IMR-90 (cell line): Measurements from ENCODE around the gene PSMA4. TPM values are rescaled to one million over a fixed set of nuclear protein-coding genes. Genes with fewer than 3 reads are reported as not detected.

ENCODE experiments used
- ATAC-seq: fragments of 200-7000 bp; cut with Tn5 transposase; 2 replicates; pipeline ENCODE4 v1.9.1; 2020; ENCODE audit warnings: low read depth, mild to moderate bottlenecking, moderate library complexity
- BruUV-seq: library from RNA; stranded (reverse); fragments of 400-500 nt; replicated peaks from 2 replicates; lab custom pipeline; 2021; lab: Mats Ljungman, UMichigan
- CTCF ChIA-PET: fragments of 300-600 bp; formaldehyde crosslinking; extraction: SDS; loops from one replicate; lab custom pipeline; 2021; ENCODE audit warnings: antibody characterized with exemption; lab: Yijun Ruan, JAX
- POLR2A ChIA-PET: fragments of 300-600 bp; sonication (Branson Sonifier 250); formaldehyde crosslinking; loops from one replicate; lab custom pipeline; 2022; ENCODE audit warnings: antibody characterized with exemption; ENCODE audit not compliant: unreplicated experiment; lab: Charles Lee
- DNase-seq: peaks from one replicate; pipeline ENCODE4 v3.0.0; 2013
- H2AFZ ChIP-seq: replicated peaks from 2 replicates; pipeline ENCODE3; 2013; ENCODE audit warnings: low read length, mild to moderate bottlenecking; ENCODE audit not compliant: poor library complexity
- H2AK5ac ChIP-seq: 2 replicates; pipeline ENCODE4 v1.6.1; 2013; ENCODE audit warnings: low read depth, low read length, inconsistent platforms
- H2AK9ac ChIP-seq: replicated peaks from 2 replicates; pipeline ENCODE3; 2013; ENCODE audit warnings: mild to moderate bottlenecking, low read depth, low read length, moderate library complexity; ENCODE audit not compliant: poor library complexity
- H2BK120ac ChIP-seq: 2 replicates; pipeline ENCODE4 v1.6.1; 2013; ENCODE audit warnings: low read depth, low read length, inconsistent platforms
- H2BK15ac ChIP-seq: 3 replicates; pipeline ENCODE4 v1.6.1; 2013; ENCODE audit warnings: low read depth, low read length, inconsistent platforms
- H2BK20ac ChIP-seq: 2 replicates; pipeline ENCODE4 v1.6.1; 2013; ENCODE audit warnings: low read depth, mild to moderate bottlenecking, inconsistent platforms, low read length, moderate library complexity
- H2BK5ac ChIP-seq: 2 replicates; pipeline ENCODE4 v1.6.1; 2013; ENCODE audit warnings: mild to moderate bottlenecking, low read depth, low read length, inconsistent platforms; ENCODE audit not compliant: poor library complexity, severe bottlenecking
- H3K14ac ChIP-seq: replicated peaks from 2 replicates; pipeline ENCODE4 v1.6.1; 2013; ENCODE audit warnings: low read depth, low read length, inconsistent platforms
- H3K18ac ChIP-seq: 2 replicates; pipeline ENCODE4 v1.6.1; 2013; ENCODE audit warnings: low read depth, low read length, control low read depth
- H3K23ac ChIP-seq: 2 replicates; pipeline ENCODE4 v1.6.1; 2013; ENCODE audit warnings: low read depth, low read length, inconsistent platforms
- H3K27ac ChIP-seq: 2 replicates; pipeline ENCODE4 v1.5.1; 2013; ENCODE audit warnings: mild to moderate bottlenecking, control low read depth, low read length; ENCODE audit not compliant: insufficient read depth
- H3K27me3 ChIP-seq: 2 replicates; pipeline ENCODE4 v1.6.1; 2013; ENCODE audit warnings: low read length; ENCODE audit not compliant: control insufficient read depth, insufficient read depth
- H3K36me3 ChIP-seq: 2 replicates; pipeline ENCODE4 v1.6.1; 2013; ENCODE audit warnings: low read length, mixed read lengths; ENCODE audit not compliant: control insufficient read depth, insufficient read depth
- H3K4ac ChIP-seq: 2 replicates; pipeline ENCODE4 v1.6.1; 2013; ENCODE audit warnings: low read depth, low read length, inconsistent platforms
- H3K4me1 ChIP-seq: 2 replicates; pipeline ENCODE4 v1.6.1; 2013; ENCODE audit warnings: low read length, mixed read lengths; ENCODE audit not compliant: control insufficient read depth, insufficient read depth
- H3K4me2 ChIP-seq: 2 replicates; pipeline ENCODE4 v1.6.1; 2013; ENCODE audit warnings: low read depth, mild to moderate bottlenecking, control low read depth, low read length, moderate library complexity
- H3K4me3 ChIP-seq: 2 replicates; pipeline ENCODE4 v1.5.1; 2013; ENCODE audit warnings: low read depth, mild to moderate bottlenecking, control low read depth, low read length, moderate library complexity; ENCODE audit not compliant: insufficient read depth
- H3K56ac ChIP-seq: 2 replicates; pipeline ENCODE4 v1.6.1; 2013; ENCODE audit warnings: low read length, inconsistent platforms; ENCODE audit not compliant: insufficient read depth; ENCODE audit errors: extremely low read depth
- H3K79me1 ChIP-seq, 2 experiments: 2 replicates each; pipeline ENCODE4 v1.6.1; 2013; ENCODE audit warnings: low read length in 2 of 2, inconsistent platforms in 1 of 2, low read depth in 1 of 2
- H3K9ac ChIP-seq: 2 replicates; pipeline ENCODE4 v1.6.1; 2013; ENCODE audit warnings: low read depth, low read length, control low read depth
- H3K9me1 ChIP-seq: 2 replicates; pipeline ENCODE4 v1.6.1; 2013; ENCODE audit warnings: low read length, inconsistent platforms; ENCODE audit not compliant: insufficient read depth
- H3K9me3 ChIP-seq: 2 replicates; pipeline ENCODE4 v1.6.1; 2013; ENCODE audit warnings: low read length; ENCODE audit not compliant: control insufficient read depth, insufficient read depth
- H4K20me1 ChIP-seq: 2 replicates; pipeline ENCODE4 v1.6.1; 2013; ENCODE audit warnings: low read length, inconsistent platforms; ENCODE audit not compliant: insufficient read depth
- H4K5ac ChIP-seq: 2 replicates; pipeline ENCODE4 v1.6.1; 2013; ENCODE audit warnings: mild to moderate bottlenecking, low read depth, low read length, control low read depth
- H4K8ac ChIP-seq, 2 experiments: 2 replicates each; pipeline ENCODE4 v1.6.1; 2013; ENCODE audit warnings: low read depth in 2 of 2, low read length in 2 of 2, control low read depth in 1 of 2, inconsistent platforms in 1 of 2
- H4K91ac ChIP-seq: 2 replicates; pipeline ENCODE4 v1.6.1; 2013; ENCODE audit warnings: low read depth, low read length, inconsistent platforms; ENCODE audit not compliant: insufficient read depth
- BHLHE40 ChIP-seq: fragments of 150-350 bp; IDR thresholded peaks from 2 replicates; pipeline ENCODE4 v1.6.1; 2016; ENCODE audit warnings: mild to moderate bottlenecking, low read depth, low read length
- ELK1 ChIP-seq: fragments of 150-350 bp; IDR thresholded peaks from 2 replicates; pipeline ENCODE4 v1.6.1; 2016; ENCODE audit warnings: low read depth, mild to moderate bottlenecking, low read length, moderate library complexity, borderline replicate concordance
- POLR2A ChIP-seq: IDR thresholded peaks from 2 replicates; pipeline ENCODE4 v1.6.1; 2012; ENCODE audit warnings: mild to moderate bottlenecking, low read depth, low read length
- RAD21 ChIP-seq: IDR thresholded peaks from 2 replicates; pipeline ENCODE4 v1.6.1; 2012; ENCODE audit warnings: low read length, improper control_type of control experiment
- WGBS, 2 experiments: methylation state at CpG; one replicate each; pipeline versions ENCODE4 v1.1.5 to v1.1.7; 2013; ENCODE audit warnings: missing lambda C conversion rate in 2 of 2; ENCODE audit not compliant: insufficient read length in 1 of 2; ENCODE audit errors: extremely low coverage in 2 of 2; 5-methylcytosine and 5-hydroxymethylcytosine counted together
- dilution Hi-C: fragments of 300-500 bp; cut with HindIII; formaldehyde crosslinking; loops from one replicate; pipeline ENCODE4 v1.14.3; 2018; ENCODE audit warnings: low sequenced_read_pairs; ENCODE audit not compliant: unreplicated experiment
- in situ Hi-C: fragments of 300-500 bp; cut with MboI; formaldehyde crosslinking; loops from 3 replicates; pipeline ENCODE4 v1.14.3; 2019; ENCODE audit warnings: low sequenced_read_pairs, inconsistent platforms, mixed read lengths
- intact Hi-C: fragments of 100-400 bp; cut with micrococcal nuclease; formaldehyde crosslinking; loops from 2 replicates; pipeline ENCODE4 v1.10.0; 2022
- polyA plus RNA-seq, 3 experiments: library from polyadenylated mRNA; depleted of rRNA; stranded (reverse); fragments of >200 nt; gene quantifications; 2 replicates each; pipeline ENCODE4 v1.2.3, GENCODE V29; 2012; ENCODE audit warnings: low replicate concordance in 1 of 3
- total RNA-seq: library from RNA; depleted of rRNA; stranded (reverse); fragments of >200 nt; gene quantifications from 2 replicates; pipeline ENCODE4 v1.2.3, GENCODE V29; 2012

Gene PSMA4
- total and polyA plus RNA-seq, 2 of the 4 experiments (the other 2 are of a cell fraction), result 208 to 239 TPM

DNA sequence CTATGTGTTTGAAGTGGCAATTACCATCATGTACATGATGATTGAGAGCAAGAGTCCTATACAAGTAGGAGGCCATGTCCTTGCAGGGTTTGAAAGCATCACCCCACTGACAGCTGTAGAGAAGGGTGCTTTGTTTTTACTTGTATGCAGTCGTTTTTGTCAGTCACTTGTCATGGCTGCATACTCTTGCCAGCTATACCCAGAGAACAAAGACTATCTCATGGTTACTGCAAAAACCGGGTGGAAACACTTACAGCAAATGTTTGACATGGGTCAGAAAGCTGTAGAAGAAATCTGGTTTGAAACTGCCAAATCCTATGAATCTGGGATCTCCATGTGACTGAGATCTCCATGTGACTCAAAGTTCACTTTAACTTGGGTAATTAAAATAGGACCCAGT, 6.9 kb upstream of the PSMA4 start:
- Histone ChIP-seq H2AK5ac (no peak overlapping the region), H3K27me3 (no peaks in the 10 kb centered on the region), H3K9me3 (no peaks in the 10 kb centered on the region), H4K20me1 (no peaks in the 10 kb centered on the region), H3K18ac (no peak overlapping the region), H2BK20ac (no peak overlapping the region), H2AK9ac (no peak overlapping the region), H2BK120ac (no peak overlapping the region), H3K9me1 (no peaks in the 10 kb centered on the region), H4K5ac (no peak overlapping the region), H3K9ac (no peak overlapping the region), H3K4me2 (no peak overlapping the region), H4K91ac (no peak overlapping the region), H3K14ac (no peak overlapping the region), H3K79me1 (no peaks in the 10 kb centered on the region), H3K36me3 (no peaks in the 10 kb centered on the region), H3K4ac (no peak overlapping the region), H2BK5ac (no peak overlapping the region), H3K4me3 (no peak overlapping the region), H2BK15ac (no peak overlapping the region), H3K23ac (no peak overlapping the region), H3K27ac (no peak overlapping the region), H3K56ac (no peak overlapping the region), H2AFZ (no peak overlapping the region), H4K8ac (no peak overlapping the region), H3K4me1 (no peaks in the 10 kb centered on the region)
- BruUV-seq, result no TSS peak
- ChIA-PET CTCF (no interaction called here), POLR2A (no interaction called here)
- TF ChIP-seq RAD21 (no peak), ELK1 (no peak), POLR2A (no peak), BHLHE40 (no peak)
- intact Hi-C loops, result no loop called here
- dilution Hi-C loops, result no loop called here
- 56% methylated on average over 2 of the region's 2 CpGs; no CpG with 5 or more reads in 1 of the 2 experiments for WGBS, 2 experiments
- ATAC-seq (no peak), DNase-seq (no peak)
- in situ Hi-C loops, result no loop called here
